ENCODE results near the gene XYLT1.

The XYLT1 gene

GRCh38 chr16:17370223-17370707 is 100.5 kb downstream of the XYLT1 start:
- FAIRE-seq: no peak

- FAIRE-seq: no peak
These were observed 101.1 kb downstream of the XYLT1 start for GRCh38 chr16:17369421-17370222.

GRCh38 chr16:17368951-17369350 is 101.8 kb downstream of the XYLT1 start:
- FAIRE-seq: no peak

GRCh38 chr16:17368446-17368845 is 102.3 kb downstream of the XYLT1 start:
- no peak for FAIRE-seq

- FAIRE-seq: no peak
These were observed 102.8 kb downstream of the XYLT1 start for GRCh38 chr16:17367923-17368322.

- no peak for FAIRE-seq
These were observed 103.7 kb downstream of the XYLT1 start for GRCh38 chr16:17367036-17367435.

GRCh38 chr16:17366299-17366961 is 104.3 kb downstream of the XYLT1 start:
- no peak for FAIRE-seq

GRCh38 chr16:17365591-17366298 is 105.0 kb downstream of the XYLT1 start:
- FAIRE-seq: no peak

- FAIRE-seq: no peak
These were observed 105.6 kb downstream of the XYLT1 start for GRCh38 chr16:17365211-17365541.

GRCh38 chr16:17364319-17365210 is 106.2 kb downstream of the XYLT1 start:
- no peak for FAIRE-seq

GRCh38 chr16:17362946-17363345 is 107.8 kb downstream of the XYLT1 start:
- no peak for FAIRE-seq

GRCh38 chr16:17362183-17362582 is 108.6 kb downstream of the XYLT1 start:
- FAIRE-seq: no peak

GRCh38 chr16:17360693-17361122 is 110.1 kb downstream of the XYLT1 start:
- no peak for FAIRE-seq

- FAIRE-seq: no peak
These were observed 110.9 kb downstream of the XYLT1 start for GRCh38 chr16:17359788-17360390.

GRCh38 chr16:17358846-17359245 is 111.9 kb downstream of the XYLT1 start:
- FAIRE-seq: no peak

- no peak for FAIRE-seq
These were observed 112.4 kb downstream of the XYLT1 start for GRCh38 chr16:17358355-17358754.

GRCh38 chr16:17357307-17358062 is 113.3 kb downstream of the XYLT1 start:
- FAIRE-seq: no peak

GRCh38 chr16:17356243-17356933 is 114.4 kb downstream of the XYLT1 start:
- no peak for FAIRE-seq

- FAIRE-seq: no peak
These were observed 116.1 kb downstream of the XYLT1 start for GRCh38 chr16:17354685-17355084.

- no peak for FAIRE-seq
These were observed 116.6 kb downstream of the XYLT1 start for GRCh38 chr16:17354141-17354601.

- FAIRE-seq: no peak
These were observed 117.2 kb downstream of the XYLT1 start for GRCh38 chr16:17353561-17353960.

All from islet of Langerhans (tissue), 1 donor.